ENCODE measurements around the gene GRID2. TPM values are rescaled to one million over a fixed set of nuclear protein-coding genes. Genes with fewer than 3 reads are reported as not detected.

The GRID2 gene
- total and polyA plus RNA-seq, 12 donors: 0.55 to 4.0 (median 2.0) TPM

DNA sequence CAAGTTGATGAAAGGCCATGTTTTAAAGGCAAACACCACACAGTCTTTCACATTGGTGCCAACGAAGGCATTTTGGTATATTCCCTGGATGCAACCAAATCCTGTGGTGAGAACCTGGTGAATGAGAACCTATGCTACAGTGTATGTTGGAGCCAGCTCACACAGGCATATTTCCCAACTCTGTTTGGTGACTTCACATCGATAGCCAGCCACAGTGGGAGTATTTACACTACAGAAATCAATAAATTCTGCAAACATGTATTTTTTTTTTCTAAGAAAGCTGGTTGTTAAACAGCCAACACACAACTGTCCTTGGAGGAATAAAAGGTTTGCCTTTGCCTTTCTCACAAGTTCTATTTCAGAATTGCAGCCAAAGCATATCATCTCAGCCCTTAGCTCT lies 691.0 kb downstream of the GRID2 start:
- Histone ChIP-seq H3K36me3 (replicated peaks in 1 of 2) (no peaks in the 10 kb centered on the region), H3K27ac (no peak overlapping the region), H3K4me3 (no peak overlapping the region), H3K9me3 (replicated peaks in 1 of 3) (no peaks in the 10 kb centered on the region), H3K27me3 (no peaks in the 10 kb centered on the region), H3K4me1 (replicated peaks in 1 of 2) (no peaks in the 10 kb centered on the region)
- WGBS, 4 donors: 78 to 96% (median 89%) methylated on average over 2 of the region's 2 CpGs
- no peak for TF ChIP-seq POLR2A (IDR thresholded peaks at IDR 0.05)
- TF ChIP-seq, protein P1, sequence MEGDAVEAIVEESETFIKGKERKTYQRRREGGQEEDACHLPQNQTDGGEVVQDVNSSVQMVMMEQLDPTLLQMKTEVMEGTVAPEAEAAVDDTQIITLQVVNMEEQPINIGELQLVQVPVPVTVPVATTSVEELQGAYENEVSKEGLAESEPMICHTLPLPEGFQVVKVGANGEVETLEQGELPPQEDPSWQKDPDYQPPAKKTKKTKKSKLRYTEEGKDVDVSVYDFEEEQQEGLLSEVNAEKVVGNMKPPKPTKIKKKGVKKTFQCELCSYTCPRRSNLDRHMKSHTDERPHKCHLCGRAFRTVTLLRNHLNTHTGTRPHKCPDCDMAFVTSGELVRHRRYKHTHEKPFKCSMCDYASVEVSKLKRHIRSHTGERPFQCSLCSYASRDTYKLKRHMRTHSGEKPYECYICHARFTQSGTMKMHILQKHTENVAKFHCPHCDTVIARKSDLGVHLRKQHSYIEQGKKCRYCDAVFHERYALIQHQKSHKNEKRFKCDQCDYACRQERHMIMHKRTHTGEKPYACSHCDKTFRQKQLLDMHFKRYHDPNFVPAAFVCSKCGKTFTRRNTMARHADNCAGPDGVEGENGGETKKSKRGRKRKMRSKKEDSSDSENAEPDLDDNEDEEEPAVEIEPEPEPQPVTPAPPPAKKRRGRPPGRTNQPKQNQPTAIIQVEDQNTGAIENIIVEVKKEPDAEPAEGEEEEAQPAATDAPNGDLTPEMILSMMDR (IDR thresholded peaks at IDR 0.05): no peak
- intact Hi-C loops (cut with DNase I): no loop called here
- DNase-seq: no peak

DNA sequence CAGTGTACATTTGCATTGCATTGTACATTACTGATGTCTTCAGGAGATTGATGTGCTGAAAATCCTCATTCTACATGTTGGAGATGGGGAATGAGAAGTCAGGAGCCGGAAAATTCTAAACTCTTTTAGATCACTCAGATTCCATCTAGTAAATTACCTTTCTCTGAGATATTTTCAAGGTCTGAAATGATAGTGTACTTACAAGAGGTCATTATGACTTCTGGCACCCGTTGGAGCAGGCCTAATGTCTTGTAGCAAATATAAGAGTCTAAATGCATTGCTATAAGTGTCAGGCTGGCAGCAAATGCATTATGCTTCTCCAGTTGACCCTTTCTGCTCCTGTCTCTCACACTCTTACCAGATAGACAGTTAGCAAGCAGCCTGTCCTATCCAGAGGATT lies 692.8 kb downstream of the GRID2 start:
- Histone ChIP-seq H3K27ac (no peak overlapping the region), H3K9me3 (replicated peaks in 1 of 3) (no peaks in the 10 kb centered on the region), H3K4me3 (no peak overlapping the region), H3K27me3 (no peaks in the 10 kb centered on the region), H3K36me3 (replicated peaks in 1 of 2) (no peaks in the 10 kb centered on the region), H3K4me1 (replicated peaks in 1 of 2) (no peaks in the 10 kb centered on the region)
- intact Hi-C loops (cut with DNase I): no loop called here
- DNase-seq: no peak
- WGBS, 4 donors: 69 to 81% (median 75%) methylated on average over 2 of the region's 2 CpGs
- no peak for TF ChIP-seq POLR2A (IDR thresholded peaks at IDR 0.05)
- TF ChIP-seq, protein P1 (IDR thresholded peaks at IDR 0.05): no peak

DNA sequence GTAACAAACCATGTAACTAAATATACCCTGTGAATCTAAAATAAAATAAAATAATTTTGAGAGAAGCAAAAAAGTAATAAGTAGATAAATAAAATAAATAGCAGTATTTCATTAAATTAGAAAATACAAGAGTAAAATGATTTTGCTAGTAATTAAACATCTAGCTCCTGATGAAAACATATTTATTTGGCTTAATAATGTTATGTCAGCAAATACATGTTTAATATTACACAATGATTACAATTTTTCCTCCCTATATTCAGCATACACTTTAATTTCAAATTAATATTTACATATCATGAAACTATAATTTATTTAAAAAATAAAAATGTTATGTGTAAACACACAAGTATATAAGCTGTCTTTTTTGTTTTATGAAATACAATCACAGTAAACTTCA lies 697.1 kb downstream of the GRID2 start:
- Histone ChIP-seq H3K36me3 (replicated peaks in 1 of 2) (no peaks in the 10 kb centered on the region), H3K27me3 (no peaks in the 10 kb centered on the region), H3K4me1 (replicated peaks in 1 of 2) (no peaks in the 10 kb centered on the region), H3K9me3 (replicated peaks in 1 of 3) (no peaks in the 10 kb centered on the region), H3K27ac (no peak overlapping the region), H3K4me3 (no peak overlapping the region)
- DNase-seq: no peak
- intact Hi-C loops (cut with DNase I): no loop called here
- TF ChIP-seq, protein P1 (IDR thresholded peaks at IDR 0.05): no peak
- TF ChIP-seq POLR2A (IDR thresholded peaks at IDR 0.05): no peak

DNA sequence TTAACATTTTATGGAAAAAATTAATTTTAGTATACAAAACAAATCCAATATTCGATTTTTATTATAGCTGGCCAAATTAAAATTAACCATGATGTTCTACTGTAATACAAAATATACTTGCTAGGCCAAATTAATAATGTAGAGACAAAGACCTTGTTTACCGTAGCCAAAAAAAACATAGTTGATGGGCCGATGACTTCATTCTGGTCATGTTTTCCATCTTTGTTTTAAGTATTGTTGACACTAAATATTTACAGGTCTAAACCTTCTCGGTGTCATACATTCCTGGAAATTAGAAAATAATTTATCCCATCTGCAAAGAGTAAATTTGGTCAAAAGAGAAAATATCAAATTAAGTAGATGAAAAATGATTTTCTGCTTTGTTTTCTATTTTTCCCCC lies 698.5 kb downstream of the GRID2 start:
- WGBS, 4 donors: 77 to 91% (median 85%) methylated on average over 4 of the region's 4 CpGs
- H3K27ac ChIP-seq: no peak overlapping the region

More for the DNA sequence above, 698.5 kb downstream of the GRID2 start:
- Histone ChIP-seq H3K27me3 (no peaks in the 10 kb centered on the region), H3K4me3 (no peak overlapping the region), H3K9me3 (replicated peaks in 1 of 3) (no peaks in the 10 kb centered on the region), H3K4me1 (replicated peaks in 1 of 2) (no peaks in the 10 kb centered on the region), H3K36me3 (replicated peaks in 1 of 2) (no peaks in the 10 kb centered on the region)
- TF ChIP-seq, protein P1 (IDR thresholded peaks at IDR 0.05): no peak
- TF ChIP-seq POLR2A (IDR thresholded peaks at IDR 0.05): no peak
- intact Hi-C loops (cut with DNase I): no loop called here
- no peak for DNase-seq
